BLaER1 (cell line): ENCODE measurements around the gene HDAC8.

ENCODE experiments used
- H3K27ac ChIP-seq: shearing (Covaris generic); formaldehyde crosslinking; 2 replicates; pipeline ENCODE4 v1.8.1; 2022
- H3K27me3 ChIP-seq: shearing (Covaris generic); formaldehyde crosslinking; 2 replicates; pipeline ENCODE4 v1.8.1; 2022
- H3K36me3 ChIP-seq: shearing (Covaris generic); formaldehyde crosslinking; 2 replicates; pipeline ENCODE4 v1.8.1; 2022
- H3K4me1 ChIP-seq: shearing (Covaris generic); formaldehyde crosslinking; 2 replicates; pipeline ENCODE4 v1.8.1; 2022
- H3K4me2 ChIP-seq: shearing (Covaris generic); formaldehyde crosslinking; 2 replicates; pipeline ENCODE4 v1.8.1; 2022
- H3K4me3 ChIP-seq: shearing (Covaris generic); formaldehyde crosslinking; 2 replicates; pipeline ENCODE4 v1.8.1; 2022
- H3K9ac ChIP-seq: shearing (Covaris generic); formaldehyde crosslinking; 2 replicates; pipeline ENCODE4 v1.8.1; 2022
- H3K9me3 ChIP-seq: shearing (Covaris generic); formaldehyde crosslinking; 2 replicates; pipeline ENCODE4 v1.8.1; 2022
- H4K20me1 ChIP-seq: shearing (Covaris generic); formaldehyde crosslinking; 2 replicates; pipeline ENCODE4 v1.8.1; 2022
- Cebpa-rat ChIP-seq: shearing (Covaris generic); IDR thresholded peaks from 2 replicates; pipeline ENCODE4 v1.8.1; 2022

The HDAC8 gene

DNA sequence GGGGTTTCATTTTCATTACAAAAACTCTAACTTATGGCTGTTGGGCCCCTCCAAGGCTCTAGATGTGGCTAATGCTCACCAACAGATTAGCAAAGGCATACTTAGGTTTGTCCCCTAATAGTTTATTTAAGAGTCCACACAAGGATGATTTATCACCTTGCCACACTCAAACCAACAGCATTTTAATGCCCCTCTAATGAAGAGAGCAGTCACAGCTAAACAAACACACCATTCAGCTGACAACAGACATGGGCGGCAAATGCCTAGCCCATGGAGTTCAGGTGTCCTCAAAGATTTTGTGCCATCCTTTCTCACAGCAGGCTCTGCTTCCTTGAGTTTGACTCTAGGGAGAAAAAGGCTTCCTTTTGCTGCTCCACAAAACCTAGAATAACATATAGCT lies 205.1 kb downstream of the HDAC8 start:
- H3K36me3 ChIP-seq: no peaks in the 10 kb centered on the region
- no peaks in the 10 kb centered on the region for H3K9me3 ChIP-seq
- H4K20me1 ChIP-seq: peaks cover 7% of the 10 kb centered on the region; the same call in 1 of the 2 replicates
- H3K27me3 ChIP-seq: peaks cover 90% of the 10 kb centered on the region
- H3K9ac ChIP-seq: no peak overlapping the region
- no peak overlapping the region for H3K4me2 ChIP-seq
- no peak overlapping the region for H3K27ac ChIP-seq
- no peaks in the 10 kb centered on the region for H3K4me1 ChIP-seq
- no peak overlapping the region for H3K4me3 ChIP-seq
- TF ChIP-seq Cebpa-rat: no peak

DNA sequence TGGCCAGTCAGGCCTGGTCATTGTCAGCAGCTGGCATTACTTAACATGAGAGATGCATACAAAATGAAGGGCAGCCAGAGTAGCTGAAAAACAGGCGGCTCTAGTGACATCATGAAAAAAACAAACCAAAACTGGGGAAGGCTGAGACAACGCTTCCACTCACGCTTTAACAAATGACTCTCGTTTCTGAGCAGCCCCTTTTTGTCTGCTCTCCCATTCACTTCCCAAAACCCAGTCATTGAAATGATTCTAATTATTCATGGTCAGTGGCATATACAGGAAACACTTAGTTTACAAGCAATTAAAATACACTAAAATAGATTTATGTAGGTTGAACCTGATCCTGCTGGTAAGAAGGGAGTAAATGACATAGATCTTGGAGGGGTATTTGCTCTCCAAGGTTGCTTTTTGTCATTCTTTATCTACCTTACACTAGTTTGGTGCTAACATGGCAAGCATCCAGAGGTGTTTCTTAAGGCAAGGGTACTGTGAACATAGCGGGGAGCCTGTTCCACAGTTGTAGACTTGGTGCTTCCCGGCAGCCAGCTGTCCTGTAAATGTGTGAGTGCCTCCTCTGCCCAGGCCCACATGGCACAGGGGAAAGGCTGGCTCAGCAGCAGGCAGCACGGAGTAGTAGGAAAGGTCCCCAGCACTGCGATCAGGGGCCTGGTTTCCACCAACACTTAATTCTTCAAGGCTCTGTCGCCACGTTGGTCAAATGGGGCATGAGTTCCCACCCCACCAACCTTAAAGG lies 205.8 kb downstream of the HDAC8 start:
- peaks cover 91% of the 10 kb centered on the region for H3K27me3 ChIP-seq
- H3K4me2 ChIP-seq: no peak overlapping the region
- no peaks in the 10 kb centered on the region for H3K36me3 ChIP-seq
- no peak overlapping the region for H3K9ac ChIP-seq
- no peak for TF ChIP-seq Cebpa-rat
- no peak overlapping the region for H3K4me3 ChIP-seq
- H3K27ac ChIP-seq: no peak overlapping the region
- no peaks in the 10 kb centered on the region for H3K4me1 ChIP-seq
- peaks cover 7% of the 10 kb centered on the region; the same call in 1 of the 2 replicates for H4K20me1 ChIP-seq
- no peaks in the 10 kb centered on the region for H3K9me3 ChIP-seq

DNA sequence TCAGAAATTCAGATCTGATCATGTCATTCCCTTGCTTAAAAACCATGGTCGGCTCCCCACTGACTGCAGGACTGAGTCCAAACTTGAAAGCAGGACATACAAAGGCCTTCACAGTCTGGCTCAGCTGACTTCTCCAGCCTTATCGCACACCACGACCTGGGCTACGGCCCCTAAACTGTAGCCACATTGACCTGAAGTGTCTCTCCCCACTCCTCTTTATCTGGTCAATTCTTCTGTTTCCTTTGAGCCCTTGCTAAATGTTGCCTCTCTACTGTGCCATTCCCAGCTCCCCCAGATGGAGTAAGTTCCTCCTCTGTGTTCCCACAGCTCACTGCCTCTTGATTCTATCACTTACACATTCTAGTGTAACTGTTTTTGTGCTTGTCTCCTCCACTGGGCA lies 206.5 kb downstream of the HDAC8 start:
- H4K20me1 ChIP-seq: peaks cover 7% of the 10 kb centered on the region; the same call in 1 of the 2 replicates
- no peak overlapping the region for H3K27ac ChIP-seq
- H3K4me3 ChIP-seq: no peak overlapping the region
- H3K9ac ChIP-seq: no peak overlapping the region
- no peaks in the 10 kb centered on the region for H3K36me3 ChIP-seq
- no peaks in the 10 kb centered on the region for H3K4me1 ChIP-seq
- H3K27me3 ChIP-seq: peaks cover 89% of the 10 kb centered on the region
- H3K4me2 ChIP-seq: no peak overlapping the region
- no peaks in the 10 kb centered on the region for H3K9me3 ChIP-seq
- no peak for TF ChIP-seq Cebpa-rat

DNA sequence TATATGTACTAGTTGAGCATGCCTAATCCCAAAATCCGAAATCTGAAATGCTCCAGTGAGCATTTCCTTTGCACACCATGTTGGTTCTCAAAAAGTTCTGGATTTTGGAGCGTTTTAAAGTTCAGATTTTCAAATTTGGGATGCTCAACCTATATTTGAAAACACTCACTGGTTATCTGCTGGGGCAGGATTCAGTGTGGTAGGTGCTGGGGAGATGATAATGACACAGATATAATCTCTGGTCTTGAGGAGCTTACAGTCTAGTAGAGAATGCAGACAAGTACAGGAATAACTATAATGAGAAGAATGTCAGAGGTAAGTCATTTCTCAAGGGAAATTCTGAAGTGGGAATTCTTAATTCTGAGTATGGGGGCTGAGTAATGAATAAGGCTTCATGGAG lies 207.5 kb downstream of the HDAC8 start:
- Histone ChIP-seq H3K4me1 (no peaks in the 10 kb centered on the region), H3K27me3 (peaks cover 85% of the 10 kb centered on the region), H4K20me1 (peaks cover 7% of the 10 kb centered on the region; the same call in 1 of the 2 replicates), H3K4me2 (no peak overlapping the region), H3K4me3 (no peak overlapping the region), H3K36me3 (no peaks in the 10 kb centered on the region), H3K9ac (no peak overlapping the region), H3K9me3 (no peaks in the 10 kb centered on the region), H3K27ac (no peak overlapping the region)
- TF ChIP-seq Cebpa-rat: no peak

DNA sequence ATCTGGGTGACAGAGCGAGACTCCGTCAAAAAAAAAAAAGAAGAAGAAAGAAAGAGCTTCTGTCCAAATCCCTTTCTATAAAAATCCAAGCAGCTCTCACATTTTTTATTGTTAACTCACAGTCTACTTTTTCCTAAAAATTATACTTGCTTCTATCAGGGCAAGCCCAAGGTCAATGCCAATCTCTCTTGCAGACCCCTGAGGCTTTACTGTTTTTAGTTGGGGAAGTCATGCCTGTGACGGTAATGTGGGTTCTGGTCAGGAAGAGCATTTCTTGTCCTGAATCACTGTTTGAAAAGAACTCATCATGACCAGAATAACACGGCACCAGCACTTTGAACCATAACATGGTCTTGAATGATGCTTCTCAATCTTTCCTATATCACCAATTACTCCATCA lies 212.3 kb downstream of the HDAC8 start:
- Histone ChIP-seq H3K27ac (no peak overlapping the region), H3K36me3 (no peaks in the 10 kb centered on the region), H3K9me3 (no peaks in the 10 kb centered on the region), H3K27me3 (peaks cover 82% of the 10 kb centered on the region), H3K4me3 (no peak overlapping the region), H3K4me2 (no peak overlapping the region), H3K9ac (no peak overlapping the region), H3K4me1 (no peaks in the 10 kb centered on the region), H4K20me1 (no peaks in the 10 kb centered on the region)
- TF ChIP-seq Cebpa-rat: no peak

DNA sequence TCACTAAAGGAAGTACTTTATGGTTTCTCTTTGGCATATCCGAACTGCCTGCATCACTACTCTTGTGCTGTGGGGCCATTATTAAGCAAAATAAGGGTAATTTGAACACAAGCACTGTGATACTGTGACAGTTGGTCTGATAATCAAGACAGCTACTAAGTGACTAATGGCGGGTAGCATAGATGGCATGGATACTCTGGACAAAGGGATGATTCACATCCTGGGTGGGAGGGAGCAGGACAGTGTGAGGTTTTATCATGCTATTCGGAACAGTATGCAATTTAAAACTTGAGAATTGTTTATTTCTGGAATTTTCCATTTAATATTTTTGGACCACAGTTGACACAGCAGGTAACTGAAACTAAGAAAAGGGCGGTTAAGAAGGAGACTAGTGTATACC lies 214.3 kb downstream of the HDAC8 start:
- Histone ChIP-seq H3K27ac (no peak overlapping the region), H4K20me1 (0 out of 2 replicates have a peak, but pooled peaks cover 5% of the 10 kb centered on the region), H3K9ac (no peak overlapping the region), H3K4me1 (no peaks in the 10 kb centered on the region), H3K36me3 (no peaks in the 10 kb centered on the region), H3K4me3 (no peak overlapping the region), H3K4me2 (no peak overlapping the region), H3K27me3 (peaks cover 82% of the 10 kb centered on the region), H3K9me3 (no peaks in the 10 kb centered on the region)
- no peak for TF ChIP-seq Cebpa-rat

DNA sequence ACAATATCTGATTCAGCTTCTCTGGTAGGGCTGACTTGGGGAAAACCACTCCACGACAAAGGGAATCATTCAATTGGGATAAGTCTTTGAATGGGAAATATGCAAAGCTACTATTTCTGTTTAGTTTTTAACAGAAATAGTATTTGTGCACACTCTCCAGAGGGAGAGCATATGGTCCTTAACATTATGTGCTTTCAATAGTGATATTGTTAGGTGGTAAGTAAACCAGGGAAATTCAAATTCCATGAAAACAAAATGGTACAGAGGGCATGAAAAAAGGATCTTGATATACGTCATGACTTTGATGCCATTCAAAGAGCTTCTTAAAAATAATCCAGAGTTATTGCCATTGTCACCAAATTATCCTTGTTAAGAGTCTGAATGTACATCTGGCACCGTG lies 219.9 kb downstream of the HDAC8 start:
- Histone ChIP-seq H3K4me2 (no peak overlapping the region), H3K9me3 (no peaks in the 10 kb centered on the region)
- no peak for TF ChIP-seq Cebpa-rat

DNA sequence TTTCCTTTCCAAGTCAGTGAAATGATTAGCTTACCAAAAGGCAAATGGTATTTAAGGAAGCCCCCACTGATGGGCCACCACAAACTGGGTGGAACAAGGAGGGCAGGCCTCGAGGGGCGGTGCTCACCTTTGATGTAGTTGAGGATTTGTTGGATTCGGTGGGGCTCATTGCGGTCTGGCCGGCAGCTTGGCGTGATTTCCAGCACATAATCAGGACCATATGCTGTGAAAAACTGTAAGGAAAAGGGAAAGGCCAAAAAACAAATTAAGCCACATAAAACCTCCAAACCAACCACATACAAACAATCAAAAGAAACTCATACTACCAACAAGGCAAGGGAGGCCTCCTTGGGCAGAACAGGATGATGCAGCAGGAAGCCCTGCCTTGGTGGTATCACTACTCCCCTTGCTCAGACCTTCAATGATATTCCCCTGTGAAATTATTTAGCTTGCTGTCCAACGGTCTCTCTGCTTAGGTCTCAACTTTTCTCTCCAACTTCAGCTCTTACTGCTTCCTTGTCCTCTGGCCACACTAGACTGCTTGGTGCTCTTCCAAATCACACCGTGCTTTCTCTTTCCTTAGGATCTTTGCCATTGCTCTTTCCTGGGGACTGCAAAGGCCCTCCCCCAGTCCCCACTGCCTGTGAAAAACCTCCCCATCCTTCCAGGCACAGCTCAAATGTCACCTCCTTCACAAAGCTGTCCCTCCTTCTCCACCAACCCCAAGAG lies 220.9 kb downstream of the HDAC8 start:
- no peak for TF ChIP-seq Cebpa-rat
- Histone ChIP-seq H3K36me3 (peaks cover 41% of the 10 kb centered on the region), H3K9ac (no peak overlapping the region), H3K4me1 (no peaks in the 10 kb centered on the region), H3K4me3 (no peak overlapping the region), H3K27ac (no peak overlapping the region), H4K20me1 (0 out of 2 replicates have a peak, but pooled peaks cover 7% of the 10 kb centered on the region), H3K4me2 (no peak overlapping the region), H3K27me3 (peaks cover 94% of the 10 kb centered on the region), H3K9me3 (no peaks in the 10 kb centered on the region)

More for the DNA sequence above, 219.9 kb downstream of the HDAC8 start:
- Histone ChIP-seq H3K4me1 (no peaks in the 10 kb centered on the region), H3K27me3 (peaks cover 94% of the 10 kb centered on the region), H3K9ac (no peak overlapping the region), H3K4me3 (no peak overlapping the region), H3K36me3 (peaks cover 37% of the 10 kb centered on the region), H3K27ac (no peak overlapping the region), H4K20me1 (0 out of 2 replicates have a peak, but pooled peaks cover 7% of the 10 kb centered on the region)

DNA sequence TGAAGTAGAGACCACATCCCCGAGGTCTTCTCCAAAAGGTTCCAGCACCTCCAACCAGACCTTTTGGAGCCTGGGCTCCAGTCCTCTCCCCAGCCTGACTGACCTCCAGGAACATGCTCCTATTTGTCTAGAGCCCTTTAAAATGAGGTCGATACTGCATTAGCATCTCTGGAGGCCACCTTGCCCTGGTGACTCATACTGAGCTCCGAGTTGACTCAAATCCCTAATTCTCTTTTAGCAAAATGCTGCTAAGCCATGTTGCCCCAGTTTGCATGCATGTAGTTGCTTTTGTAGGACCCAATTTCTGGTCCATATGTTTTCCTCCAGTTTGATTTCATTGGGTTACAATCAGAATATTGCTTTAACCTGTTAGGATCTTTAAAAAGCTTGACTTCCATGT lies 223.5 kb downstream of the HDAC8 start:
- H3K4me2 ChIP-seq: no peak overlapping the region

DNA sequence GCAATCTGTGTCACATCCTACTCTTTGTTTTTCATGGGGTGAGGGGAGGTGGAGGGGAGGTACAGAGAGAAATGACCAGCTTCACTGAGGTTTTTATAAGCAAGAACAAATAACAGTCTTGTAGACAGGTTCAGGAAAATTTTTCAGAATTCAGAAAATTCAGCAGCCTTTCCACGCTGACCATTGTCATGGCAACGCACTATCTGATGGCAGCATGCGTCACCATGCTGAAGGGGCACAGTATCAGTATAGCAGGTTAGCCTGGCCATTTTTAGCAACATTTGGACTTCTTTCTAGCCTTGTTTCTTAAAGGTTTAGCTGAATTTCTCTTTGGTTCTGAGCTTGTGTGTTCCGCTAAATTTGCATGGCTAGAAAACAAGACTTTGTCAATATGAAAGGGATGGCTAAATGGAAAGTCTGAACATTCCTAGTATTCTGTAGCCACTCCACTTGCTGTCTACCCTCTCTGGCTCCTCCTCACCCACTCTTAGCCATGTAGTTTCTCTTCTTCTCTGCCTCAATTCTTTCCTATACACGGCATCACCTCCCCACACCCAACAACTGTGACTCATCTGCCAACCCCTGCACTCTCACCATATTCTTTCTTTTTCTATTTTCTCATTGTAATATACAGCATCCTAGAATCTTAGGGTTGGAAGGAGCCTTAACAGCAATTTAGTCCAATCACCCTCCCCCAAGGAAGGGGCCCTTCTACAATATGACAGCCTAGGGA lies 224.2 kb downstream of the HDAC8 start:
- Histone ChIP-seq H3K27ac (no peak overlapping the region), H4K20me1 (0 out of 2 replicates have a peak, but pooled peaks cover 3% of the 10 kb centered on the region), H3K36me3 (peaks cover 46% of the 10 kb centered on the region), H3K27me3 (peaks cover 87% of the 10 kb centered on the region), H3K9ac (no peak overlapping the region), H3K4me3 (no peak overlapping the region), H3K4me1 (no peaks in the 10 kb centered on the region), H3K4me2 (no peak overlapping the region), H3K9me3 (no peaks in the 10 kb centered on the region)
- no peak for TF ChIP-seq Cebpa-rat

More for the DNA sequence above, 223.5 kb downstream of the HDAC8 start:
- Histone ChIP-seq H3K36me3 (peaks cover 42% of the 10 kb centered on the region), H3K4me3 (no peak overlapping the region), H3K4me1 (no peaks in the 10 kb centered on the region), H3K9ac (no peak overlapping the region), H3K27ac (no peak overlapping the region), H4K20me1 (0 out of 2 replicates have a peak, but pooled peaks cover 7% of the 10 kb centered on the region), H3K9me3 (no peaks in the 10 kb centered on the region), H3K27me3 (peaks cover 89% of the 10 kb centered on the region)
- no peak for TF ChIP-seq Cebpa-rat
